ENCODE measurements around the gene GBP4. TPM values are rescaled to one million over a fixed set of nuclear protein-coding genes. Genes with fewer than 3 reads are reported as not detected.

GBP4 gene
- total RNA-seq, 1 donor from 2014 or later = not detected

DNA sequence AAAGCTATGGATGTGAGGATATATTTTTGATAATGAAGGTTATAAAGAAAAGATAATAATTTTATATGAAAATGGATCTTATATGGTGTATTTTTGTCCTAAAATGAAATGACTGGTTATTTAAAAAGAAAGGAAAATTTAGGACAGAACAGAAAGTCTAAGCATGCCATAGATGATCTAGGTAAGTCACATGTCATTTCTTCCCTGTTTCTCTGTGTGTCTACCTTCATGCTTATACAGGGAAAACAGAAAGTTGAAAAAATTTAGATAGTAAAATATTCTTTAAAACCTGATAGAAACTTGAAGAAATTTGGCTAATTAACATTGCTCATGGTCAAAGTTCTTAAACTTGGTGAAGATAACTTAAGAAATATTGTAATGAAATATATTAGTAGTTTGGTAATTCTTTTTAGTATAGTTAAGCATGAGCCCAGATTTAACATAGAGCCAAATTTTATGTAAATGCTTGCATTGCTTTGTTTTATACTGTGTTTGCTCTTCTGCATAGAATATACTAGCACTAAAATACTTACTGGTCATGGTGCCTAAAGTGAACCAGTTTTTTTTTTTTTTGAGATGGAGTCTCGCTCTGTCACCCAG lies 12.4 kb upstream of the GBP4 start:
- TF ChIP-seq, protein P1, sequence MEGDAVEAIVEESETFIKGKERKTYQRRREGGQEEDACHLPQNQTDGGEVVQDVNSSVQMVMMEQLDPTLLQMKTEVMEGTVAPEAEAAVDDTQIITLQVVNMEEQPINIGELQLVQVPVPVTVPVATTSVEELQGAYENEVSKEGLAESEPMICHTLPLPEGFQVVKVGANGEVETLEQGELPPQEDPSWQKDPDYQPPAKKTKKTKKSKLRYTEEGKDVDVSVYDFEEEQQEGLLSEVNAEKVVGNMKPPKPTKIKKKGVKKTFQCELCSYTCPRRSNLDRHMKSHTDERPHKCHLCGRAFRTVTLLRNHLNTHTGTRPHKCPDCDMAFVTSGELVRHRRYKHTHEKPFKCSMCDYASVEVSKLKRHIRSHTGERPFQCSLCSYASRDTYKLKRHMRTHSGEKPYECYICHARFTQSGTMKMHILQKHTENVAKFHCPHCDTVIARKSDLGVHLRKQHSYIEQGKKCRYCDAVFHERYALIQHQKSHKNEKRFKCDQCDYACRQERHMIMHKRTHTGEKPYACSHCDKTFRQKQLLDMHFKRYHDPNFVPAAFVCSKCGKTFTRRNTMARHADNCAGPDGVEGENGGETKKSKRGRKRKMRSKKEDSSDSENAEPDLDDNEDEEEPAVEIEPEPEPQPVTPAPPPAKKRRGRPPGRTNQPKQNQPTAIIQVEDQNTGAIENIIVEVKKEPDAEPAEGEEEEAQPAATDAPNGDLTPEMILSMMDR (IDR thresholded peaks at IDR 0.05) = no peak
- H3K9me3 Mint-ChIP-seq (ENCODE audit: unreplicated experiment) = peaks cover 23% of the 10 kb centered on the region
- H3K4me3 Mint-ChIP-seq (ENCODE audit: unreplicated experiment) = no peak overlapping the region
- no peaks in the 10 kb centered on the region for H3K27me3 Mint-ChIP-seq (ENCODE audit: unreplicated experiment)
- DNase-seq (ENCODE audit: extremely low spot score, unreplicated experiment) = no peak
- no peaks in the 10 kb centered on the region for H3K36me3 Mint-ChIP-seq (ENCODE audit: unreplicated experiment)
- H3K27ac Mint-ChIP-seq (ENCODE audit: unreplicated experiment) = no peak overlapping the region
- H3K4me1 Mint-ChIP-seq (ENCODE audit: unreplicated experiment) = no peaks in the 10 kb centered on the region

DNA sequence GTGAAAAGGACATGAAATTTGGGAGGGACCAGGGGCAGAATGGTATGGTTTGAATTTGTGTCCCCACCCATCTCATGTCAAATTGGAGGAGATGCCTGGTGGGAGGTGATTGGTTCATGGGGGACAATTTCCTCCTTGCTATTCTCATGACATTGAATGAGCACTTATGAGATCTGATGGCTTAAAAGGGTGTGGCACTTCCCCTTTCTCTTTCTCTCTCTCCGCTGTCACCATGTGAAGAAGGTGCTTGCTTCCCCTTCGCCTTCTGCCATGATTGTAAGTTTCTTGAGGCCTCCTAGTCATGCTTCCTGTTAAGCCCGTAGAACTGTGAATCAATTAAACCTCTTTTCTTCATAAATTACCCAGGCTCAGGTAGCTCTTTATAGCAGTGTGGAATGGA lies 7.6 kb upstream of the GBP4 start:
- Mint-ChIP-seq H3K4me3 (ENCODE audit: unreplicated experiment) (no peak overlapping the region), H3K4me1 (ENCODE audit: unreplicated experiment) (no peaks in the 10 kb centered on the region), H3K9me3 (ENCODE audit: unreplicated experiment) (peaks cover 18% of the 10 kb centered on the region), H3K27ac (ENCODE audit: unreplicated experiment) (no peak overlapping the region), H3K36me3 (ENCODE audit: unreplicated experiment) (no peaks in the 10 kb centered on the region), H3K27me3 (ENCODE audit: unreplicated experiment) (no peaks in the 10 kb centered on the region)
- TF ChIP-seq, protein P1 (IDR thresholded peaks at IDR 0.05) = no peak
- no peak for DNase-seq (ENCODE audit: extremely low spot score, unreplicated experiment)

DNA sequence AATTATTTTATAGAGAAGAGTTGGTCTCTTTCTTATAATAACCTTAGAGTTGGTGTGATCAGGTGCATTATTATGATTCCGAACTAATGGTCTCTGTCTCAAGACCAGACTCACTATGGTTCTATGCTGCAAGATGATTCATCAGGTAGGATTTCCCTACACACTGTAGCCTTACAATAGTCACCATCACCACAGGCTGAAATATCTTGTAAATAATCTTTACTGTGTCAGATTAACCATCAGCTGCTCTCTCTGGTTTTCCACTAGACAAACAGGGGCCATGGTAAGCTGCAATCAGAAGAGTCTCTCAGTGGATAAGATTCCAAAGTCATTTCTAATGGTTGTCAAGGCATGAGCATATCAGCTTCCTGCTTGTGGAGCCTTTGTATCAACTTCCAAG lies 4.4 kb upstream of the GBP4 start:
- Mint-ChIP-seq H3K27me3 (ENCODE audit: unreplicated experiment) (no peaks in the 10 kb centered on the region), H3K27ac (ENCODE audit: unreplicated experiment) (no peak overlapping the region), H3K4me1 (ENCODE audit: unreplicated experiment) (no peaks in the 10 kb centered on the region), H3K36me3 (ENCODE audit: unreplicated experiment) (no peaks in the 10 kb centered on the region), H3K9me3 (ENCODE audit: unreplicated experiment) (peaks cover 3% of the 10 kb centered on the region), H3K4me3 (ENCODE audit: unreplicated experiment) (no peak overlapping the region)
- TF ChIP-seq, protein P1 (IDR thresholded peaks at IDR 0.05) = no peak
- DNase-seq (ENCODE audit: extremely low spot score, unreplicated experiment) = no peak

DNA sequence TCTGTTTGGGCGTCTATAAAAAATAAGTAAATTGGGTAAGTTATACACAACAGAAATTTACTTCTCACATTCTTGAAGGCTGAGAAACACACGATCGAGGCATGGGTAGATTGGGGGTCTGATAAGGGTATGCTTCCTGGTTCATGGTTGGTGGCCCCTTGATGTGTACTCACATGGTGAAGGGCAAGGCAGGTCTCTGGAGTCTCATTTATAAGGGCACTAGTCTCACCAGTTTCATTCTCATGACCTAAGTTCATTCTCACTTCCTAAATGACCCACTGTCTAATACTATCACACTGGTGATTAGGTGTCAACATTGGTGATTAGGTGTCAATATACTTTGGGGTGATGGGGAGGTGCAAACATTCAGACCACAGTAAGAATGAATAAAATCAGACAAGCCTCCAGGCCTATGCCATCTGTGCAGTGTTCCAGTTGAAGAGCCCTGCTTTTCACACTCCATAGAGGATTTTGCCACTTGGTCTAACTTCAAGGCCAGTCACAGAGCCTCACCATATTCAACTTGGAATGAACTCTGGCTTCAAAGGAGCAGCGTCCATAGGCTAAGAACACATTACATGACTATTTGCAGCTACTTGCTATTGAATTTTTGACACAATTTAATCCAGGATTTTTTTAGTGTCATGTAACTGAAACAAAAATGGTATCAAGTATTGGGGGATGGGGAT lies 2.5 kb upstream of the GBP4 start:
- Mint-ChIP-seq H3K27ac (ENCODE audit: unreplicated experiment) (no peak overlapping the region), H3K4me1 (ENCODE audit: unreplicated experiment) (no peaks in the 10 kb centered on the region)

DNA sequence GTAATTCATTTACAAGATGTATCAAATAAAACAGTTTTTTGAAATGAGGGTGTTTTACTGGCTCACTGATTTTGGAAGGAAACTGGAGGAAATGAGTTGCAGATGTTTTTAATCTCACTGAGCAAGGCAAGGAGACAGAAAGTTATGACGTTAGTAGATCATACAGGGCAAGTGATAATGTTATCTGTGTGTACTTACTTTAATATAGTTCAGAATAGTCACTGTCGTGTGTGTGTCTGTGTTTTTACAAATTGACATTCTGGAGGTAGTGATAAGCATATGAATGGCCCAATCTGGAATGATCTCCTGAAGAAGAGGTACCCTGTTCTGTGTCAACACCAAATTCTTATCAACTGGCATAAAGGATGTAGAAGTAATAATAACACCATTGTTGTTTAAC lies 1.9 kb upstream of the GBP4 start:
- TF ChIP-seq, protein P1 (IDR thresholded peaks at IDR 0.05) = no peak
- no peak overlapping the region for H3K4me3 Mint-ChIP-seq (ENCODE audit: unreplicated experiment)
- no peaks in the 10 kb centered on the region for H3K36me3 Mint-ChIP-seq (ENCODE audit: unreplicated experiment)
- no peak for DNase-seq (ENCODE audit: extremely low spot score, unreplicated experiment)
- no peak overlapping the region for H3K27ac Mint-ChIP-seq (ENCODE audit: unreplicated experiment)
- no peaks in the 10 kb centered on the region for H3K27me3 Mint-ChIP-seq (ENCODE audit: unreplicated experiment)
- H3K4me1 Mint-ChIP-seq (ENCODE audit: unreplicated experiment) = no peaks in the 10 kb centered on the region
- no peaks in the 10 kb centered on the region for H3K9me3 Mint-ChIP-seq (ENCODE audit: unreplicated experiment)

More for the DNA sequence above, 2.5 kb upstream of the GBP4 start:
- H3K9me3 Mint-ChIP-seq (ENCODE audit: unreplicated experiment) = no peaks in the 10 kb centered on the region
- no peak for DNase-seq (ENCODE audit: extremely low spot score, unreplicated experiment)
- no peaks in the 10 kb centered on the region for H3K36me3 Mint-ChIP-seq (ENCODE audit: unreplicated experiment)
- H3K4me3 Mint-ChIP-seq (ENCODE audit: unreplicated experiment) = no peak overlapping the region
- no peaks in the 10 kb centered on the region for H3K27me3 Mint-ChIP-seq (ENCODE audit: unreplicated experiment)
- TF ChIP-seq, protein P1 (IDR thresholded peaks at IDR 0.05) = no peak
